ENCODE data around the gene BBOF1.

DNA sequence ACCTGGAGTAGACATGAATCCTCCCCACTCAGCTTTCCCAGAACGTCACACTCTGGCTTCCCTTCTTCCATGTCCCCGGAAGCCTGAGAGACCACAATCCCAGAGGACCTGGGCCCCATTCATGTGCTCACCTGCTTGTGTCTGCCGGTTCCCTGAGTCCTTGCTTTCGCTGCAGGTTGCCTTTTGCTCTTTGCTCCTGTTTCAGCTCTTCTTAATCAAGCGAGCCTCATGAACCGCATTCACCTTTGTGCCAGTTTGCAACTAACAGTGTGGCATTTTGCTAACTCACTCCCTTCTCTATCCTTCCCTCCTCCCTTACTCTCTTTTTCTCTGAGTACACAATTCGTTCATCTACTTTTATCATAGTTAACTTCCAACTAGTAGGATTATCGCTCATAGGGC, 23.2 kb upstream of the BBOF1 start:
- TF ChIP-seq, protein P1, sequence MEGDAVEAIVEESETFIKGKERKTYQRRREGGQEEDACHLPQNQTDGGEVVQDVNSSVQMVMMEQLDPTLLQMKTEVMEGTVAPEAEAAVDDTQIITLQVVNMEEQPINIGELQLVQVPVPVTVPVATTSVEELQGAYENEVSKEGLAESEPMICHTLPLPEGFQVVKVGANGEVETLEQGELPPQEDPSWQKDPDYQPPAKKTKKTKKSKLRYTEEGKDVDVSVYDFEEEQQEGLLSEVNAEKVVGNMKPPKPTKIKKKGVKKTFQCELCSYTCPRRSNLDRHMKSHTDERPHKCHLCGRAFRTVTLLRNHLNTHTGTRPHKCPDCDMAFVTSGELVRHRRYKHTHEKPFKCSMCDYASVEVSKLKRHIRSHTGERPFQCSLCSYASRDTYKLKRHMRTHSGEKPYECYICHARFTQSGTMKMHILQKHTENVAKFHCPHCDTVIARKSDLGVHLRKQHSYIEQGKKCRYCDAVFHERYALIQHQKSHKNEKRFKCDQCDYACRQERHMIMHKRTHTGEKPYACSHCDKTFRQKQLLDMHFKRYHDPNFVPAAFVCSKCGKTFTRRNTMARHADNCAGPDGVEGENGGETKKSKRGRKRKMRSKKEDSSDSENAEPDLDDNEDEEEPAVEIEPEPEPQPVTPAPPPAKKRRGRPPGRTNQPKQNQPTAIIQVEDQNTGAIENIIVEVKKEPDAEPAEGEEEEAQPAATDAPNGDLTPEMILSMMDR (conservative IDR thresholded peaks at IDR 0.05; ENCODE audit: low read depth, low read length), result no peak
- TF ChIP-seq EZH2 (IDR thresholded peaks at IDR 0.05; ENCODE audit: borderline replicate concordance, low read depth, low read length, poor library complexity, severe bottlenecking), result no peak

All from A673 (cell line).